ENCODE results near the gene KCTD11.
A peak's percentile ranks its signal among the peaks of the same experiment; 100 is the strongest.

KCTD11 gene

DNA sequence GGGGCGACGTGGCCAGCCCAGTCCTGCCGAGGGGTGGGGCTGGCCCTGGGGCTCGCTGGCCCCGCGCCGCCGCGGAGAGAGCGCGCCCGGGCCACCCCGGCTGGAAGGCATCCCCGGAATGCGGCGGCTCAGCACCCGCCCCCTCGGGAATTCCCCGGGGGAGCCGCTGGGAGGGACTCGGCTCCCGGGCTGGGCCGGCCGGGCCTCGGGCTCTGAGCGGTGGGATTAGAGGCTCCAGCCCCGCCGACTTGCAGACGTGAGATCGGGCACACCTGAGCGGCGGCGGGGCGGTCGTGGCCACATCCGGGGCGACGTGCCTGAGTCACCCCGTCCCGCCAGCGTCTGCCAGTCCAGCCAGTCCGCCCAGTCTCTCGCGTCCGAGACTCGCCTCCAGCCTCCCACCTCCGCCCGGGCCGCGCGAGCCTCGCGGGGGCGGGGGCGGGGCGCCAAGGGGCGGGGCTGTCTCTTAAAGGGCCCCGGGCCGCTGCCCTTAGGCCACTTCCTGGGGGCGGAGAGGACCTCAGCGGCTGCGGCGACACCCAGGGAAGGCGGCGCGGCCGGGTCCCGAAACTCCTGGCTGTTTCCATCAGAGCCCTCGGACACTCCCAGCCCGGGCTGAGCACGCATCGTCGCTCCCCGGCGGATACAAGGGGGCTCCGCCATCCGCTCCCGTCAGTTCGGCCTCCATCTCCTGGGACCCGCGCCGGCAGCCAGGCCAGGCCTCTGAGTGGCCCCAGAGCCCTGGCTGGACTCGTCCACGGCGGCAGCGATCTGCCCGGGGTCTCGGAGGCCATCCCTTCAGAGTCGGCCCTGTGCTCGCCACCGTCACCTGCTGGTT is at the start of gene KCTD11:
TSS of gene KCTD11 (plus strand) at position 498 of the 838 bp plus-strand sequence.
- H3K4me3 ChIP-seq (ENCODE audit: low read length) = peak within 1 kb of the TSS; percentile 89
- TF ChIP-seq, protein P1, sequence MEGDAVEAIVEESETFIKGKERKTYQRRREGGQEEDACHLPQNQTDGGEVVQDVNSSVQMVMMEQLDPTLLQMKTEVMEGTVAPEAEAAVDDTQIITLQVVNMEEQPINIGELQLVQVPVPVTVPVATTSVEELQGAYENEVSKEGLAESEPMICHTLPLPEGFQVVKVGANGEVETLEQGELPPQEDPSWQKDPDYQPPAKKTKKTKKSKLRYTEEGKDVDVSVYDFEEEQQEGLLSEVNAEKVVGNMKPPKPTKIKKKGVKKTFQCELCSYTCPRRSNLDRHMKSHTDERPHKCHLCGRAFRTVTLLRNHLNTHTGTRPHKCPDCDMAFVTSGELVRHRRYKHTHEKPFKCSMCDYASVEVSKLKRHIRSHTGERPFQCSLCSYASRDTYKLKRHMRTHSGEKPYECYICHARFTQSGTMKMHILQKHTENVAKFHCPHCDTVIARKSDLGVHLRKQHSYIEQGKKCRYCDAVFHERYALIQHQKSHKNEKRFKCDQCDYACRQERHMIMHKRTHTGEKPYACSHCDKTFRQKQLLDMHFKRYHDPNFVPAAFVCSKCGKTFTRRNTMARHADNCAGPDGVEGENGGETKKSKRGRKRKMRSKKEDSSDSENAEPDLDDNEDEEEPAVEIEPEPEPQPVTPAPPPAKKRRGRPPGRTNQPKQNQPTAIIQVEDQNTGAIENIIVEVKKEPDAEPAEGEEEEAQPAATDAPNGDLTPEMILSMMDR (IDR thresholded peaks at IDR 0.05; ENCODE audit: insufficient read depth, low read depth, low read length, missing control alignments) = peak; percentile 60
- peak; percentile 100 for DNase-seq (ENCODE audit: low read depth)

DNA sequence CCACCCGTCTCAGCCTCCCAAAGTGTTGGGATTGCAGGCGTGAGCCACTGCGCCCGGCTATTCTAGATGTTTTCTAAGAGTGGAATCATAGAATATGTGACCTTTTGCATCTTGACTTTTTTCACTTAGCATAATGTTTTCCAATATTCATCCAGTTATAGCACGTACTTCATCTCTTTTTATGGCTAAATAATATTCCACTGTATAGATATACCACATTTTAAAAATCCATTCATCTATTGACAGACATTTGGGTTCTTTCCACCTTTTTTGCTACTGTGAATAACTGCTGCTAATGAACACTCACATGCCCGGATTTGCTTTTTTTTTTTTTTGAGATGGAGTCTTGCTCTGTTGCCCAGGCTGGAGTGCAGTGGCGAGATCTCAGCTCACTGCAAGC is 47.8 kb upstream of the KCTD11 start:
- TF ChIP-seq, protein P1 (IDR thresholded peaks at IDR 0.05; ENCODE audit: insufficient read depth, low read depth, low read length, missing control alignments) = no peak
- DNase-seq (ENCODE audit: low read depth) = no peak
- H3K4me3 ChIP-seq (ENCODE audit: low read length) = no peak overlapping the region

DNA sequence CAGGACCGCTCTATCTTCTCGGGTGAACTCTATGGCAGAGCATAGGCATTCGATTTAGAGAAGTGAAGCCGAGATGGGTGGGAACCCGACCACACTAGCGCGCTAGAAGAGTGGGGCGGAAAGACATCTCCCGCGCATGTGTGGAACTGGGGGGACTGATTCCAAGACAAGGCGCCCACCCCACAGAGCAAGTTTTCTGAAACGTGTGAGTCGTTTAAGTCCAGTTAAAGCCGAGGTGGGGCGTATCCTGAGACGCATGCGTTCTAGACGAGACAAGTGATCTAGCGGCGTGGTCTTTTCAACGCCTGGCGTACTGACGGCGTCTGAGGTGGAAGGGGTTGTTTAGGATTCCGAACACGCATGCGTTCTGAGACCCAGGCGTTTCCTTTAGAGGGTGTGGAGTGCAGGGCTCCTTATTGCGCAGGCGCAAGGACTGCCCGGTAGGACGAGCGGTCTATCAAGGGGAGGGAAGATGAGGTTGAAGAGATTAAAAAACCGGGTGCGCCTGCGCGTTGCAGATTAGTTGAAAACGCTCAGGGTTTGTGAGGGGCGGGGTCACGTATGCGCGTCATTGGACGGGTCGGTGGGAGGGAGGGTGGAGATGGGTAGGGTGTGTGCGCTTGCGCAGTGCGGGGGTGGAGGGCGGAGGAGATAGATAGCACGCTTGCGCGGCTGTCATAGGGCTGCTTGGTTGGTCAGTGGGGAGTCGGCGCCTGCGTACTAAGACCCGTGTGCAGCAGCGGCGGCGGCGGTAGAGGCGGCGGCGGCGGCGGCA is 44.9 kb upstream of the KCTD11 start, which contains the start of gene EIF5A:
TSS of gene EIF5A (plus strand) at position 718 of the 775 bp plus-strand sequence. CDS start 2,008 bp downstream, outside the sequence.
- DNase-seq (ENCODE audit: low read depth) = peak; percentile 100
- TF ChIP-seq, protein P1 (IDR thresholded peaks at IDR 0.05; ENCODE audit: insufficient read depth, low read depth, low read length, missing control alignments) = no peak
- peak within 1 kb of the TSS; percentile 90 for H3K4me3 ChIP-seq (ENCODE audit: low read length)

DNA sequence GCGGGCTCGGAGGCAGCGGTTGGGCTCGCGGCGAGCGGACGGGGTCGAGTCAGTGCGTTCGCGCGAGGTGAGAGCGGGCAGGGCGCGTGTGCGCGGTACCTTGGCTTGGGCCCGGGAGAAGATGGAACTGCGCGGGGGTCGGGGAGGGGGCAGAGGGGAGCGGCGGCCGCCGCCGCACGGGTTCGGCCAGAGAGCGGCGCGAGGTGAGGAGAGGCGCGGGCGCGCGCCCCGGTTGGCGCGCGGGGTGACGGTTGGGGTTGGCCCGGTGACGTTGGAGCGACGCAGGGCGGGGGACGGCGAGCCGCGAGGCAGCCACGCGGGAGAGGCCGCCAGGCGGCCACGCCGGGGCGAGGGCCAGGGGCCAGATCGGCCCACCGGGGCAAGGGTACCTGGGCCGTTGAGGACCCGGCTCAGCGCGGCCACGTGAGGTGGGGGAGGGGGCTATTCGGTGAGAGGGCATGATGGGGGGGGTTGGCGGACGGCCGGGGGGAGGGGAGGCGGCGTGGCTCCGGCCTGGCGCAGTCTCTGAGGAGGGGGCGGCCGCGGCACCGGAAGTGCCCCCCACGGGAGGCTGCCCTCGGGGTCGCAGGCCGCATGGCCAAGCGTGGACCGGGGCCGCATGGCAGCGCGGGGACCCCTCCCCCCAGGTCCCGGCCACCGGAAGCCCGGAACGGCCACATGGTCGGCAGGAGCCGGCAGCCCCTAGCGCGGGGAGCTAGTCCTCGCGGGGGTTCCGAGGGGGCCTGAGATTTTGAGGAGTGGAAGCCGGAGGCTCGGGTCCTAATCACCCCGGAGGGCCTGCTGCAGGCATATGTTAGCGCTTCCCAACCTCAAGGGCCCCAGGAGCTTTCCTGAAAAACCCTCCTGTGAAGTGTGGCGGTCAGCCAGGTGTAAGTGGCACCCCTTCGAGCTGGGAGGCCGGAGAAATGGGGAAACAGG is 44.0 kb upstream of the KCTD11 start:
- TF ChIP-seq, protein P1 (IDR thresholded peaks at IDR 0.05; ENCODE audit: insufficient read depth, low read depth, low read length, missing control alignments) = no peak
- H3K4me3 ChIP-seq (ENCODE audit: low read length) = peak overlapping the region; percentile 90
- peak; percentile 52 for DNase-seq (ENCODE audit: low read depth)

DNA sequence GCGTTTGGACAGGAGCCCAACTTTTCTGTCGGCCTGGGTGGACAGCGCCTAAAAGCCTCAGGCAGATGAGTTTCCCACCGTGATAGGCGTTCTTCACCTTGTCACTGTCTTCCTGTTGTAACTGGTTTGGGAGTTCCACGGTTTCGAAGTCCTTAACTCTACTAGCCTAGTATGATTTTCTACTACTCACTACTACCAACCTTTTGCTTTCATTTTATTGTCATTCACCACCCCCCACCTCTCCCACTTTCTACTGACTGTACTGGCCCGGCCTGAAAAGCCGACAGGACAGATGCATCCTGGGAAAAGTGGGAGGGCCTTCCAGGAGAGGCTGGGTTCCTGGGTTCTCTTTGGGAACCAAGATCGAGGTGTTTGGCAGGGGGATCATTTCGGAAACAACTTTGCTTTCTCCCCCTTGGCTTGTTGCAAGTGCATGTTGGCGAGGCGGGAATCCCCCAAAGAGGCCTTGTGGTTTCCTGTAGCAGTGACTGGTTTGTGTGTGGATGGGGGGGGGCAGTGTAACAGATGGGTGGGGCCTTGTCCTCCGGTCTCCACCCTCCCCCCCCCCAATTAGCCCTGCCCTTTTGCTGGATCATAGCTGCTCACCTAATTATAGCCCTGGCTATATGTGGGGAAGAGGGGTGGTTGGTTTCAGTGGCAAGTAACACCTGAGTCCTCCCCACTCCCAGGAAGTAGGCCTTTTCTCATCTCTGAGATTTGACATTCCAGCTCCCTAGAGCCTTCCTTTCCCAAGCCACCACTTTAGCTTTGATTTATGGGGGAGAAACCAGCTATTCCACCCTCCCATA is 43.1 kb upstream of the KCTD11 start:
- TF ChIP-seq, protein P1 (IDR thresholded peaks at IDR 0.05; ENCODE audit: insufficient read depth, low read depth, low read length, missing control alignments) = no peak
- H3K4me3 ChIP-seq (ENCODE audit: low read length) = peak overlapping the region; percentile 90

More for the DNA sequence above, 43.1 kb upstream of the KCTD11 start:
- peak; percentile 90 for DNase-seq (ENCODE audit: low read depth)

All from epithelial cell of esophagus (primary cell).